Natural killer cell (primary cell): ENCODE results near the gene IFNA6. TPM values are rescaled to one million over a fixed set of nuclear protein-coding genes. Genes with fewer than 3 reads are reported as not detected.

Source experiments
- ATAC-seq, 3 donors: fragments of 150-1000 bp in 2 of 3; fragments of 200-7000 bp in 1 of 3; cut with Tn5 transposase; 1 replicate in 1 of 3; 2 replicates in 2 of 3; pipeline ENCODE4 v1.10.0; 2021; ENCODE audit warnings: mild to moderate bottlenecking in 2 of 3, moderate library complexity in 2 of 3
- DNase-seq, 2 donors: peaks; one replicate each; pipeline versions ENCODE4 v3.0.0 to v3.0.0-alpha.2; 2013 to 2021; ENCODE audit warnings: mixed read lengths in 1 of 2
- H3K27ac ChIP-seq: one replicate; pipeline ENCODE4 v1.5.1; 2013; ENCODE audit warnings: mild to moderate bottlenecking, low read length
- H3K27me3 ChIP-seq: one replicate; pipeline ENCODE4 v1.6.1; 2013; ENCODE audit warnings: low read length; ENCODE audit not compliant: control insufficient read depth, insufficient read depth
- H3K36me3 ChIP-seq: one replicate; pipeline ENCODE4 v1.6.1; 2013; ENCODE audit warnings: low read length; ENCODE audit not compliant: control insufficient read depth, insufficient read depth
- H3K4me1 ChIP-seq: one replicate; pipeline ENCODE4 v1.6.1; 2013; ENCODE audit warnings: low read length; ENCODE audit not compliant: control insufficient read depth, insufficient read depth
- H3K4me3 ChIP-seq: one replicate; pipeline ENCODE4 v1.5.1; 2013; ENCODE audit warnings: low read length
- H3K9me3 ChIP-seq: one replicate; pipeline ENCODE4 v1.6.1; 2013; ENCODE audit warnings: low read length; ENCODE audit not compliant: control insufficient read depth, insufficient read depth
- H3K27ac Mint-ChIP-seq, 2 donors: one replicate each; pipeline ENCODE4 v1.8.0; 2022; ENCODE audit warnings: mild to moderate bottlenecking in 2 of 2, mixed read lengths in 2 of 2, moderate library complexity in 1 of 2
- H3K27me3 Mint-ChIP-seq, 2 donors: one replicate each; pipeline ENCODE4 v1.8.0; 2022; ENCODE audit warnings: low read depth in 2 of 2, mixed read lengths in 2 of 2
- H3K36me3 Mint-ChIP-seq: one replicate; pipeline ENCODE4 v1.8.0; 2022; ENCODE audit warnings: mixed read lengths
- H3K4me1 Mint-ChIP-seq, 2 donors: one replicate each; pipeline ENCODE4 v1.8.0; 2022; ENCODE audit warnings: mixed read lengths in 2 of 2
- H3K4me3 Mint-ChIP-seq: one replicate; pipeline ENCODE4 v1.8.0; 2022; ENCODE audit warnings: mild to moderate bottlenecking, moderate library complexity, mixed read lengths
- H3K9me3 Mint-ChIP-seq, 2 donors: one replicate each; pipeline ENCODE4 v1.8.0; 2022; ENCODE audit warnings: mixed read lengths in 2 of 2
- WGBS: methylation state at CpG from one replicate; pipeline ENCODE4 v1.1.7; 2013; ENCODE audit warnings: missing lambda C conversion rate; ENCODE audit not compliant: insufficient coverage; 5-methylcytosine and 5-hydroxymethylcytosine counted together
- intact Hi-C: fragments of 100-400 bp; cut with micrococcal nuclease; formaldehyde crosslinking; loops from one replicate; pipeline ENCODE4 v1.14.2; 2022
- total RNA-seq, 4 donors: library from RNA; stranded (reverse); fragments of 120-200 nt in 1 of 4; gene quantifications; one replicate each; pipeline versions ENCODE4 v1.2.3 to v1.2.4, GENCODE V29; 2013 to 2022
- TF ChIP-seq, protein P1 (sequence below): fragments of 200-600 bp; IDR thresholded peaks from one replicate; pipeline ENCODE4 v1.8.0; 2022; ENCODE audit warnings: antibody characterized with exemption

Gene IFNA6
- total RNA-seq, 3 donors from 2014 or later (not counting 1 experiment from before 2014, with no cell fraction given): not detected

DNA sequence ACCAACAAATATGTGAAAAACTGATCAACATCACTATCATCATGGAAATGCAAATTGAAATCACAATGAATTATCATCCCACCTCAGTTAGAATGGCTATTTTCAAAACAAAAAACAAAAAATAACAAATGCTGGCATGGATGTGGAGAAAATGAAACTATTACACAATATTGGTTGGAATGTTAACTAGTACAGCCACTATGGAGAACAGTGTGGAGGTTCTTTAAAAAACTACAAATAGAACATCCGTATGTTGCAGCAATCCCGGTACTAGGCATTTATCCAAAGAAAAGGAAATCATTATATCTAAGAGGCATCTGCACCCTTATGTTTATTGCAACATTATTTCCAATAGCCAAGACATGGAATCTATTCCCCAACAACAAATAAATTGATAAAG is 36.5 kb downstream of the IFNA6 start:
- Mint-ChIP-seq H3K27ac (no peak overlapping the region), H3K36me3 (peaks cover 5% of the 10 kb centered on the region), H3K4me1 (peaks cover 5 to 10% of the 10 kb centered on the region in 2 donors), H3K4me3 (no peak overlapping the region), H3K27me3 (peaks cover 7 to 13% of the 10 kb centered on the region in 2 donors), H3K9me3 (no peaks in the 10 kb centered on the region)
- TF ChIP-seq, protein P1, sequence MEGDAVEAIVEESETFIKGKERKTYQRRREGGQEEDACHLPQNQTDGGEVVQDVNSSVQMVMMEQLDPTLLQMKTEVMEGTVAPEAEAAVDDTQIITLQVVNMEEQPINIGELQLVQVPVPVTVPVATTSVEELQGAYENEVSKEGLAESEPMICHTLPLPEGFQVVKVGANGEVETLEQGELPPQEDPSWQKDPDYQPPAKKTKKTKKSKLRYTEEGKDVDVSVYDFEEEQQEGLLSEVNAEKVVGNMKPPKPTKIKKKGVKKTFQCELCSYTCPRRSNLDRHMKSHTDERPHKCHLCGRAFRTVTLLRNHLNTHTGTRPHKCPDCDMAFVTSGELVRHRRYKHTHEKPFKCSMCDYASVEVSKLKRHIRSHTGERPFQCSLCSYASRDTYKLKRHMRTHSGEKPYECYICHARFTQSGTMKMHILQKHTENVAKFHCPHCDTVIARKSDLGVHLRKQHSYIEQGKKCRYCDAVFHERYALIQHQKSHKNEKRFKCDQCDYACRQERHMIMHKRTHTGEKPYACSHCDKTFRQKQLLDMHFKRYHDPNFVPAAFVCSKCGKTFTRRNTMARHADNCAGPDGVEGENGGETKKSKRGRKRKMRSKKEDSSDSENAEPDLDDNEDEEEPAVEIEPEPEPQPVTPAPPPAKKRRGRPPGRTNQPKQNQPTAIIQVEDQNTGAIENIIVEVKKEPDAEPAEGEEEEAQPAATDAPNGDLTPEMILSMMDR: no peak
- no peak for DNase-seq
- H3K27ac ChIP-seq: no peak overlapping the region
- no peak overlapping the region for H3K4me3 ChIP-seq
- H3K27me3 ChIP-seq: no peaks in the 10 kb centered on the region
- WGBS: 89% methylated on average over 2 of the region's 2 CpGs
- H3K4me1 ChIP-seq: no peaks in the 10 kb centered on the region
- intact Hi-C loops: no loop called here
- ATAC-seq: no peak
- no peaks in the 10 kb centered on the region for H3K36me3 ChIP-seq
- no peaks in the 10 kb centered on the region for H3K9me3 ChIP-seq

DNA sequence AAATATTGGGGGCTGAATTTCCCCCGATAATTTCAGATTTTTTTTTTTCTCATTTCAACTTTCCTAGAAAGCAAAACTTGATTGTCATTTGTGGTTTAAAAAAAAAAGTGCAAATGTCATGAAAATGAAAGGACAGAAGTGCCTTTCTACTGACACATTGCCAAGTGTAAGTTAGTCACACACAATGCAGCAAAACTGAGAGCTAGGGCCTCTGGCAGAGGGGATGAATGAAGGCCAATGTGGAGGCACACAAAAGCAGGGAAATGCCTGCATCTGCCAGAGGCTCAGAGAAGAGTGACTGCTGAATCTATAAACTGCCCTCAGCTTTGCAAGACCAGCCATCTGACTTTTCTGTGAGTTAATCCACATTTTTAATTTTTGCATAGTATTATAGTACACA is 38.8 kb downstream of the IFNA6 start:
- no peaks in the 10 kb centered on the region for H3K27me3 ChIP-seq
- no peak overlapping the region for H3K27ac Mint-ChIP-seq
- H3K4me1 Mint-ChIP-seq: peaks cover 5 to 6% of the 10 kb centered on the region in 2 donors
- ATAC-seq: no peak
- peaks cover 18 to 23% of the 10 kb centered on the region in 2 donors for H3K27me3 Mint-ChIP-seq
- no CpG with 5 or more reads among the region's 1 CpG for WGBS
- no peaks in the 10 kb centered on the region for H3K4me1 ChIP-seq
- no peak overlapping the region for H3K4me3 ChIP-seq
- H3K36me3 Mint-ChIP-seq: peaks cover 5% of the 10 kb centered on the region
- TF ChIP-seq, protein P1: no peak
- no peak overlapping the region for H3K27ac ChIP-seq
- intact Hi-C loops: no loop called here
- no peaks in the 10 kb centered on the region for H3K36me3 ChIP-seq
- H3K4me3 Mint-ChIP-seq: no peak overlapping the region
- no peaks in the 10 kb centered on the region for H3K9me3 ChIP-seq
- H3K9me3 Mint-ChIP-seq: no peaks in the 10 kb centered on the region
- no peak for DNase-seq

DNA sequence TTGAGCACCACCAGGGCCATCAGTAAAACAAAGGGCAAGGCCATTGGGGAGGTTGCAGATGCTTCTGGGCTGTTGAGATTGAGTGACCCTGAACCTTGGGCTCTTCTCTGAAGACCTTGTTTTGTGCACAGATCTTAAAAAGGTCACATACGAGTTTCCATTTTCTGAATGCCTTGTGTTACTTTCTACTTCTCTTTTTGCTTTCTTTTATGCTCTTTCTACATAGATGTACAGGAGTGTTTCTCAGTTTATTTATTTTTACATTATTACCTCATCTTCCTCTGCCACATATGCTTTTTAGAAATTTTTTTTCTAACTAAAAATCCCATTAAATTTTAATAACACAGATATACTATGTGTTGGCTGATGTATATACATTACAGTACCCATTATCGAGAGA is 45.5 kb downstream of the IFNA6 start, which contains the start of gene IFNA5:
TSS of gene IFNA5 (minus strand) at position 101 of the 400 bp plus-strand sequence. CDS start at position 44, 57 bp downstream.
- intact Hi-C loops: no loop called here
- 67% methylated on average over 1 of the region's 2 CpGs for WGBS
- ATAC-seq: no peak
- Mint-ChIP-seq H3K4me1 (no peaks in the 10 kb centered on the region), H3K36me3 (no peaks in the 10 kb centered on the region), H3K27me3 (peaks cover 37 to 48% of the 10 kb centered on the region in 2 donors), H3K9me3 (no peaks in the 10 kb centered on the region), H3K4me3 (no peak within 1 kb of the TSS), H3K27ac (no peak within 1 kb of the TSS)
- no peak within 1 kb of the TSS for H3K27ac ChIP-seq
- no peaks in the 10 kb centered on the region for H3K9me3 ChIP-seq
- H3K27me3 ChIP-seq: no peaks in the 10 kb centered on the region
- no peaks in the 10 kb centered on the region for H3K4me1 ChIP-seq
- H3K36me3 ChIP-seq: no peaks in the 10 kb centered on the region
- no peak within 1 kb of the TSS for H3K4me3 ChIP-seq
- DNase-seq: no peak
- TF ChIP-seq, protein P1: no peak

Other genes starting within 250 kb of the IFNA6 start
- gene IFNW1, start 209.1 kb downstream of the IFNA6 start, total RNA-seq: not detected
- not detected for gene IFNA21, start 184.2 kb downstream of the IFNA6 start, total RNA-seq
- not detected for gene IFNA4, start 163.3 kb downstream of the IFNA6 start, total RNA-seq
- gene IFNA7, start 148.7 kb downstream of the IFNA6 start, total RNA-seq: not detected
- not detected for gene IFNA10, start 143.7 kb downstream of the IFNA6 start, total RNA-seq
- not detected for gene IFNA16, start 133.6 kb downstream of the IFNA6 start, total RNA-seq
- gene IFNA17, start 122.7 kb downstream of the IFNA6 start, total RNA-seq: not detected
- not detected for gene IFNA14, start 110.9 kb downstream of the IFNA6 start, total RNA-seq
- gene IFNA5, start 45.6 kb downstream of the IFNA6 start, total RNA-seq: not detected
- 10 to 100 TPM; 13.5 to 17.2 (median 13.6) TPM for gene KLHL9, start 15.5 kb downstream of the IFNA6 start, total RNA-seq
- gene IFNA13, start 17.2 kb upstream of the IFNA6 start, total RNA-seq: not detected
- gene IFNA2, start 34.5 kb upstream of the IFNA6 start, total RNA-seq: not detected
- gene IFNA8, start 58.2 kb upstream of the IFNA6 start, total RNA-seq: not detected
- gene IFNA1, start 89.6 kb upstream of the IFNA6 start, total RNA-seq: not detected
- gene IFNE, start 131.4 kb upstream of the IFNA6 start, total RNA-seq: not detected